Natural killer cell (primary cell): ENCODE data around the gene SEC11C. TPM values are rescaled to one million over a fixed set of nuclear protein-coding genes. Genes with fewer than 3 reads are reported as not detected.
A peak's percentile ranks its signal among the peaks of the same experiment; 100 is the strongest.

Source experiments
- ATAC-seq, 3 donors: fragments of 150-1000 bp in 2 of 3; fragments of 200-7000 bp in 1 of 3; cut with Tn5 transposase; 1 replicate in 1 of 3; 2 replicates in 2 of 3; pipeline ENCODE4 v1.10.0; 2021; ENCODE audit warnings: mild to moderate bottlenecking in 2 of 3, moderate library complexity in 2 of 3
- DNase-seq, 2 donors: peaks; one replicate each; pipeline versions ENCODE4 v3.0.0 to v3.0.0-alpha.2; 2013 to 2021; ENCODE audit warnings: mixed read lengths in 1 of 2
- H3K27ac ChIP-seq: one replicate; pipeline ENCODE4 v1.5.1; 2013; ENCODE audit warnings: mild to moderate bottlenecking, low read length
- H3K27me3 ChIP-seq: one replicate; pipeline ENCODE4 v1.6.1; 2013; ENCODE audit warnings: low read length; ENCODE audit not compliant: control insufficient read depth, insufficient read depth
- H3K36me3 ChIP-seq: one replicate; pipeline ENCODE4 v1.6.1; 2013; ENCODE audit warnings: low read length; ENCODE audit not compliant: control insufficient read depth, insufficient read depth
- H3K4me1 ChIP-seq: one replicate; pipeline ENCODE4 v1.6.1; 2013; ENCODE audit warnings: low read length; ENCODE audit not compliant: control insufficient read depth, insufficient read depth
- H3K4me3 ChIP-seq: one replicate; pipeline ENCODE4 v1.5.1; 2013; ENCODE audit warnings: low read length
- H3K9me3 ChIP-seq: one replicate; pipeline ENCODE4 v1.6.1; 2013; ENCODE audit warnings: low read length; ENCODE audit not compliant: control insufficient read depth, insufficient read depth
- H3K27ac Mint-ChIP-seq, 2 donors: one replicate each; pipeline ENCODE4 v1.8.0; 2022; ENCODE audit warnings: mild to moderate bottlenecking in 2 of 2, mixed read lengths in 2 of 2, moderate library complexity in 1 of 2
- H3K27me3 Mint-ChIP-seq, 2 donors: one replicate each; pipeline ENCODE4 v1.8.0; 2022; ENCODE audit warnings: low read depth in 2 of 2, mixed read lengths in 2 of 2
- H3K36me3 Mint-ChIP-seq: one replicate; pipeline ENCODE4 v1.8.0; 2022; ENCODE audit warnings: mixed read lengths
- H3K4me1 Mint-ChIP-seq, 2 donors: one replicate each; pipeline ENCODE4 v1.8.0; 2022; ENCODE audit warnings: mixed read lengths in 2 of 2
- H3K4me3 Mint-ChIP-seq: one replicate; pipeline ENCODE4 v1.8.0; 2022; ENCODE audit warnings: mild to moderate bottlenecking, moderate library complexity, mixed read lengths
- H3K9me3 Mint-ChIP-seq, 2 donors: one replicate each; pipeline ENCODE4 v1.8.0; 2022; ENCODE audit warnings: mixed read lengths in 2 of 2
- WGBS: methylation state at CpG from one replicate; pipeline ENCODE4 v1.1.7; 2013; ENCODE audit warnings: missing lambda C conversion rate; ENCODE audit not compliant: insufficient coverage; 5-methylcytosine and 5-hydroxymethylcytosine counted together
- intact Hi-C: fragments of 100-400 bp; cut with micrococcal nuclease; formaldehyde crosslinking; loops from one replicate; pipeline ENCODE4 v1.14.2; 2022
- total RNA-seq, 4 donors: library from RNA; stranded (reverse); fragments of 120-200 nt in 1 of 4; gene quantifications; one replicate each; pipeline versions ENCODE4 v1.2.3 to v1.2.4, GENCODE V29; 2013 to 2022
- TF ChIP-seq, protein P1 (sequence below): fragments of 200-600 bp; IDR thresholded peaks from one replicate; pipeline ENCODE4 v1.8.0; 2022; ENCODE audit warnings: antibody characterized with exemption

Gene SEC11C
- total RNA-seq, 3 donors from 2014 or later (not counting 1 experiment from before 2014, with no cell fraction given) = 50.9 to 76.4 (median 54.8) TPM

DNA sequence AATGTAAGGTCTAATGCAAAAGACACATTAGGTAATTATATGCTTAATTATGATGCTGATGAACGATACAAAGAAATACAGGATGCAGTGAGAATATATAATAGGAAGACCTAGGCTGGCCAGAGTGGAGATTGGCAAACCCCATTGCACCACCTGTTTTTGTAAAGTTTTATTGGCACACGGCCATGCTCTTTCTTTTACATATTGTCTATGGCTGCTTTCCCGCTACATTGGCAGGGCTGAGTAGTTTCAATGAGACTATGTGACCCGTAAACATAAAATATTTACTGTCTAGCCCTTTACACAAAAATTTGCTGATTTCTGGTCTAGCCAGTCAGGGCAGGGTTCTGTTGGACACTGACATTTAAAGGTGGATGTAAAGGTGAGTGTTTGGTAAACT lies 5.4 kb downstream of the SEC11C start:
- Mint-ChIP-seq H3K9me3 (no peaks in the 10 kb centered on the region), H3K4me1 (peaks cover 55 to 72% of the 10 kb centered on the region in 2 donors), H3K4me3 (no peak overlapping the region), H3K36me3 (no peaks in the 10 kb centered on the region), H3K27me3 (no peaks in the 10 kb centered on the region), H3K27ac (no peak overlapping the region)
- TF ChIP-seq, protein P1, sequence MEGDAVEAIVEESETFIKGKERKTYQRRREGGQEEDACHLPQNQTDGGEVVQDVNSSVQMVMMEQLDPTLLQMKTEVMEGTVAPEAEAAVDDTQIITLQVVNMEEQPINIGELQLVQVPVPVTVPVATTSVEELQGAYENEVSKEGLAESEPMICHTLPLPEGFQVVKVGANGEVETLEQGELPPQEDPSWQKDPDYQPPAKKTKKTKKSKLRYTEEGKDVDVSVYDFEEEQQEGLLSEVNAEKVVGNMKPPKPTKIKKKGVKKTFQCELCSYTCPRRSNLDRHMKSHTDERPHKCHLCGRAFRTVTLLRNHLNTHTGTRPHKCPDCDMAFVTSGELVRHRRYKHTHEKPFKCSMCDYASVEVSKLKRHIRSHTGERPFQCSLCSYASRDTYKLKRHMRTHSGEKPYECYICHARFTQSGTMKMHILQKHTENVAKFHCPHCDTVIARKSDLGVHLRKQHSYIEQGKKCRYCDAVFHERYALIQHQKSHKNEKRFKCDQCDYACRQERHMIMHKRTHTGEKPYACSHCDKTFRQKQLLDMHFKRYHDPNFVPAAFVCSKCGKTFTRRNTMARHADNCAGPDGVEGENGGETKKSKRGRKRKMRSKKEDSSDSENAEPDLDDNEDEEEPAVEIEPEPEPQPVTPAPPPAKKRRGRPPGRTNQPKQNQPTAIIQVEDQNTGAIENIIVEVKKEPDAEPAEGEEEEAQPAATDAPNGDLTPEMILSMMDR = no peak
- Histone ChIP-seq H3K27me3 (no peaks in the 10 kb centered on the region), H3K9me3 (no peaks in the 10 kb centered on the region), H3K27ac (no peak overlapping the region), H3K36me3 (peaks cover 2% of the 10 kb centered on the region), H3K4me1 (peaks cover 10% of the 10 kb centered on the region), H3K4me3 (no peak overlapping the region)
- intact Hi-C loops = no loop called here
- 87% methylated on average over 4 of the region's 4 CpGs for WGBS
- DNase-seq = no peak
- ATAC-seq = no peak

DNA sequence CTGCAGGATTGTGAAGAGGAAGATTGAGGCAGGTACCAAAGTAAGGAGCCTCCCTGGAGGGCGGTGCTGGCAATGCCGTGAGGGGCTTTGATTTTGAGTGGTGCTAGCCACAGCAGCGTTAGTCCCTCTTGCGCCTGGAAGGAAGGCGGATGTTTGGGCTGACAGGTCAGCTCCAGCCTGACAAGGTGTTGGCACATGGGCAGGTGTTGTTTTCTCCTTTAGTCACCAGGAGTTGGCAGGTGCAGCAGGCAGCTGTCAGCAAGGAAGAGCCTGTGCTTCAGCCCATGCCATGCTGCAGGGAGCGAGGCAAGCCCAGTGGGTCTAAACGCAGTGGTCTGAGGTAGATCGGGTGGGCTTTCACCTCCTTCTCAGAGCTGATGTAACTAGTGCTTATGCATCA lies 8.5 kb downstream of the SEC11C start:
- Mint-ChIP-seq H3K27ac (peak overlapping the region in 1 of 2 donors; percentile 48), H3K9me3 (no peaks in the 10 kb centered on the region), H3K27me3 (no peaks in the 10 kb centered on the region), H3K4me3 (no peak overlapping the region), H3K4me1 (peaks cover 31 to 44% of the 10 kb centered on the region in 2 donors), H3K36me3 (peaks cover 6% of the 10 kb centered on the region)
- Histone ChIP-seq H3K9me3 (no peaks in the 10 kb centered on the region), H3K27ac (no peak overlapping the region), H3K4me1 (no peaks in the 10 kb centered on the region), H3K36me3 (peaks cover 22% of the 10 kb centered on the region), H3K4me3 (no peak overlapping the region), H3K27me3 (no peaks in the 10 kb centered on the region)
- intact Hi-C loops = no loop called here
- TF ChIP-seq, protein P1 = no peak
- WGBS = 86% methylated on average over 8 of the region's 8 CpGs
- DNase-seq (no peak), ATAC-seq (no peak)

DNA sequence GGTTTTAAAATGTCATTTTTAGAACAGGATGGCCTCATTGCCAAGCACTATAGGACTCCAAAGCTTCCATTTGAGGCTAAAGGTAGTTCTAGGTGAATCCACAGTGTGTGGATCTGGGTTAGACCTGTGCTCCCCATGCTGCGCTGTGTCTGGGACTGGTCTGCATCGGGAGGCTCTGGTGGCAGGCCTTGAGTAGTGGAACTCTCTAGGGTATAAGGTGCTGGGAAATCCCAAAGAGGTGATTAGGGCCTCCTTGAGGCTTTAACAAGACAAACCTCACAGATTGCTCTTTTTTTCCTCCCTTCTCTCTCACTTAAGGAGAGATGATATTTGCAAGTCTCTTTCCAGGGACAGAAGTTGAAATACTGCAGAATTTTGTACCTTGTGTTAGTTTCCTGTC lies 9.3 kb downstream of the SEC11C start:
- Histone ChIP-seq H3K4me1 (no peaks in the 10 kb centered on the region), H3K4me3 (no peak overlapping the region), H3K27ac (no peak overlapping the region), H3K27me3 (no peaks in the 10 kb centered on the region), H3K9me3 (no peaks in the 10 kb centered on the region), H3K36me3 (peaks cover 27% of the 10 kb centered on the region)
- DNase-seq = no peak
- no peaks in the 10 kb centered on the region for H3K27me3 Mint-ChIP-seq
- ATAC-seq = no peak
- no peak overlapping the region for H3K4me3 Mint-ChIP-seq
- peaks cover 30 to 38% of the 10 kb centered on the region in 2 donors for H3K4me1 Mint-ChIP-seq
- 89% methylated on average over 2 of the region's 2 CpGs for WGBS
- intact Hi-C loops = no loop called here
- TF ChIP-seq, protein P1 = no peak
- peaks cover 6% of the 10 kb centered on the region for H3K36me3 Mint-ChIP-seq
- no peaks in the 10 kb centered on the region for H3K9me3 Mint-ChIP-seq
- H3K27ac Mint-ChIP-seq = no peak overlapping the region

DNA sequence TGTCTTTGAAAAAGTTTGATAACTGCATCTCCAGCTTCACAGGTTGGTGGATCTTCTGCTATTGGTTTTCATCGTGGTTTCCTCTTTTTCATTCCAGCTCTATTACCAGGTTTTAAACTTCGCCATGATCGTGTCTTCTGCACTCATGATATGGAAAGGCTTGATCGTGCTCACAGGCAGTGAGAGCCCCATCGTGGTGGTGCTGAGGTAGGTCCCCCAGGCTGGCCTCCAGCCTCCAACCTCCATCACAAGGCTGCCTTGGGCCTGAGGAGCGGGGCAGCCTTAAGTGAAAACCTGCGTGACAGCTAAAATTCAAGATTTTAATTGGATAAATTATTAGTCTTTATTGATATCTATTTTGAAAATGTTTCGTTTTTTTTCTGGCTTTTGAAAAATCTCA lies 9.7 kb downstream of the SEC11C start:
- Histone ChIP-seq H3K9me3 (no peaks in the 10 kb centered on the region), H3K4me3 (no peak overlapping the region), H3K27me3 (no peaks in the 10 kb centered on the region), H3K4me1 (no peaks in the 10 kb centered on the region), H3K27ac (no peak overlapping the region), H3K36me3 (peaks cover 31% of the 10 kb centered on the region)
- no peaks in the 10 kb centered on the region for H3K27me3 Mint-ChIP-seq
- TF ChIP-seq, protein P1 = no peak
- H3K27ac Mint-ChIP-seq = no peak overlapping the region
- no peaks in the 10 kb centered on the region for H3K9me3 Mint-ChIP-seq
- peaks cover 26 to 35% of the 10 kb centered on the region in 2 donors for H3K4me1 Mint-ChIP-seq
- peaks cover 6% of the 10 kb centered on the region for H3K36me3 Mint-ChIP-seq
- ATAC-seq (no peak), DNase-seq (no peak)
- 76% methylated on average over 5 of the region's 8 CpGs for WGBS
- no peak overlapping the region for H3K4me3 Mint-ChIP-seq
- intact Hi-C loops = no loop called here
